IMR-90 (cell line): ENCODE data around the gene JPH3.

ENCODE experiments used
- BHLHE40 ChIP-seq: fragments of 150-350 bp; IDR thresholded peaks from 2 replicates; pipeline ENCODE4 v1.6.1; 2016; ENCODE audit warnings: mild to moderate bottlenecking, low read depth, low read length
- CEBPB ChIP-seq: IDR thresholded peaks from 2 replicates; pipeline ENCODE4 v1.6.1; 2012; ENCODE audit warnings: low read depth, low read length, improper control_type of control experiment
- FOS ChIP-seq: fragments of 150-350 bp; IDR thresholded peaks from 2 replicates; pipeline ENCODE4 v1.6.1; 2016; ENCODE audit warnings: low read depth, low read length
- MAZ ChIP-seq: IDR thresholded peaks from 2 replicates; pipeline ENCODE4 v1.6.1; 2012; ENCODE audit warnings: low read depth, mild to moderate bottlenecking, low read length, improper control_type of control experiment, moderate library complexity, borderline replicate concordance
- POLR2A ChIP-seq: IDR thresholded peaks from 2 replicates; pipeline ENCODE4 v1.6.1; 2012; ENCODE audit warnings: mild to moderate bottlenecking, low read depth, low read length
- RAD21 ChIP-seq: IDR thresholded peaks from 2 replicates; pipeline ENCODE4 v1.6.1; 2012; ENCODE audit warnings: low read length, improper control_type of control experiment
- SMC3 ChIP-seq: fragments of 150-350 bp; IDR thresholded peaks from 2 replicates; pipeline ENCODE4 v1.6.1; 2016; ENCODE audit warnings: low read depth, mild to moderate bottlenecking, antibody characterized with exemption, low read length, moderate library complexity
- USF2 ChIP-seq: fragments of 150-350 bp; IDR thresholded peaks from 2 replicates; pipeline ENCODE4 v1.6.1; 2017; ENCODE audit warnings: mild to moderate bottlenecking, antibody characterized with exemption, low read length, low read depth
- TF ChIP-seq, protein P1 (sequence below): conservative IDR thresholded peaks from 2 replicates; pipeline ENCODE4 v1.5.1; 2012; ENCODE audit warnings: mild to moderate bottlenecking, low read depth, low read length, improper control_type of control experiment
- TF ChIP-seq, protein P2 (sequence below): fragments of 150-350 bp; IDR thresholded peaks from 2 replicates; pipeline ENCODE4 v1.6.1; 2016; ENCODE audit warnings: low read depth, mild to moderate bottlenecking, low read length, moderate library complexity, borderline replicate concordance

DNA sequence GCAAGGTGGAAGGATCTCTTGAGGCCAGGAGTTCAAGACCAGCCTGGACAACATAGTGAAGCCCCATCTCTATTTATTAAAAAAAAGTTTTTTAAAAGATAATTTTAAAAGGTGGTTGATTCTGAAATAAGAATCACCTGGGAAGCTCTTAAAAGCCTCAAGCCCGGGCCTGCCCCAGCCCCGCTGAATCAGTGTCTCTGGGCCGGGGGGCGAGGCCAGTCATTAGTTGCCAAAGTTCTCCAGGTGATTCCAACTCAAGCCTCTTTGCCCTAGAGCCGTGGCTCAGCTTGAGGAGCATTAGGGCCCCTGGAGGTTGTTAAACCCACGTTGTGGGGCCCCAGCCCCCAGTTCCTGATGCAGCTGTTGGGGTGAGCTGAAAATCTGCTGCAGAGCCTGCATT, 24.6 kb downstream of the JPH3 start:
- TF ChIP-seq, protein P1, sequence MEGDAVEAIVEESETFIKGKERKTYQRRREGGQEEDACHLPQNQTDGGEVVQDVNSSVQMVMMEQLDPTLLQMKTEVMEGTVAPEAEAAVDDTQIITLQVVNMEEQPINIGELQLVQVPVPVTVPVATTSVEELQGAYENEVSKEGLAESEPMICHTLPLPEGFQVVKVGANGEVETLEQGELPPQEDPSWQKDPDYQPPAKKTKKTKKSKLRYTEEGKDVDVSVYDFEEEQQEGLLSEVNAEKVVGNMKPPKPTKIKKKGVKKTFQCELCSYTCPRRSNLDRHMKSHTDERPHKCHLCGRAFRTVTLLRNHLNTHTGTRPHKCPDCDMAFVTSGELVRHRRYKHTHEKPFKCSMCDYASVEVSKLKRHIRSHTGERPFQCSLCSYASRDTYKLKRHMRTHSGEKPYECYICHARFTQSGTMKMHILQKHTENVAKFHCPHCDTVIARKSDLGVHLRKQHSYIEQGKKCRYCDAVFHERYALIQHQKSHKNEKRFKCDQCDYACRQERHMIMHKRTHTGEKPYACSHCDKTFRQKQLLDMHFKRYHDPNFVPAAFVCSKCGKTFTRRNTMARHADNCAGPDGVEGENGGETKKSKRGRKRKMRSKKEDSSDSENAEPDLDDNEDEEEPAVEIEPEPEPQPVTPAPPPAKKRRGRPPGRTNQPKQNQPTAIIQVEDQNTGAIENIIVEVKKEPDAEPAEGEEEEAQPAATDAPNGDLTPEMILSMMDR: no peak
- TF ChIP-seq SMC3 (no peak), FOS (no peak), POLR2A (no peak), BHLHE40 (no peak), RAD21 (no peak), USF2 (no peak), CEBPB (no peak), MAZ (no peak)
- TF ChIP-seq, protein P2, sequence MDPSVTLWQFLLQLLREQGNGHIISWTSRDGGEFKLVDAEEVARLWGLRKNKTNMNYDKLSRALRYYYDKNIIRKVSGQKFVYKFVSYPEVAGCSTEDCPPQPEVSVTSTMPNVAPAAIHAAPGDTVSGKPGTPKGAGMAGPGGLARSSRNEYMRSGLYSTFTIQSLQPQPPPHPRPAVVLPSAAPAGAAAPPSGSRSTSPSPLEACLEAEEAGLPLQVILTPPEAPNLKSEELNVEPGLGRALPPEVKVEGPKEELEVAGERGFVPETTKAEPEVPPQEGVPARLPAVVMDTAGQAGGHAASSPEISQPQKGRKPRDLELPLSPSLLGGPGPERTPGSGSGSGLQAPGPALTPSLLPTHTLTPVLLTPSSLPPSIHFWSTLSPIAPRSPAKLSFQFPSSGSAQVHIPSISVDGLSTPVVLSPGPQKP: no peak
